Erythroblast (primary cell): Measurements from ENCODE around the gene ACVR2A.

Source experiments
- GATA1 ChIP-seq: IDR thresholded peaks from 2 replicates; pipeline ENCODE4 v1.6.1; 2011; ENCODE audit warnings: low read depth, mild to moderate bottlenecking, control low read depth, low read length, moderate library complexity
- POLR2A ChIP-seq: IDR thresholded peaks from 2 replicates; pipeline ENCODE4 v1.6.1; 2011; ENCODE audit warnings: mild to moderate bottlenecking, low read length

DNA sequence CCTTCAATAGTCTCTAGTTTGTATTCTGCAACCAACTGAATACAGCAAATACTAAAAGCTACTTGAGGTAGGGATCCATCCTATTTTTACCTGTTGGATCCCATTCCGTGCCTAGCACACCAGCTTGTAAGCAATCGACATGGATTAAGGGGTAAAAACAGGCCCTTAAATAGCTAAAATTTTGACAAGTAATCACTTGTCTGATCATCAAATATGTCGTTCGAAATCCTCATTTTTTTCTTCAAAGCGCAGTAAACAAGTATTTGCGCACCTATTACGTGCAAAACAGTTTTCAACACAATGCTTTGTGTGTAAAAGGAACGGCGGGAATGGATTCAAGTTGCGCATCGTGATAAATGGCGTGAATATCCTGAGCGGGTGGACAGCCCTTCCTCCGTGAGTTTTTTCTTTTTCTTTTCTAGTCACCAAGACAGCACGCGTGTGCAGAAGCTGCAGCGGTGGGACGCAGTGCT, 1.4 kb upstream of the ACVR2A start:
- TF ChIP-seq POLR2A, result no peak
- no peak for TF ChIP-seq GATA1
